Measurements from ENCODE around the gene PPCS. TPM values are rescaled to one million over a fixed set of nuclear protein-coding genes. Genes with fewer than 3 reads are reported as not detected.

PPCS gene
- total RNA-seq, 2 donors from 2014 or later: 25.9 to 27.4 TPM

- DNase-seq (no peak), ATAC-seq (no peak)
- Histone ChIP-seq H3K4me3 (no peak overlapping the region), H3K27me3 (no peaks in the 10 kb centered on the region), H3K9me3 (no peaks in the 10 kb centered on the region), H3K27ac (no peak overlapping the region), H3K36me3 (replicated peaks in 1 of 2; ENCODE audit: insufficient read depth in 1 of 2, low read depth in 2 of 2) (no peaks in the 10 kb centered on the region), H3K4me1 (peaks cover 18% of the 10 kb centered on the region)
- intact Hi-C loops (cut with DNase I): no loop called here
- WGBS, 2 donors: 91 to 98% methylated on average over 3 of the region's 3 CpGs
- TF ChIP-seq CTCF (IDR thresholded peaks at IDR 0.05): no peak
- no peak for TF ChIP-seq POLR2A (IDR thresholded peaks at IDR 0.05)
Observed at GRCh38 chr1:42423681-42424080, 32.7 kb upstream of the PPCS start.

- Histone ChIP-seq H3K4me1 (peaks cover 18% of the 10 kb centered on the region), H3K4me3 (no peak overlapping the region), H3K9me3 (no peaks in the 10 kb centered on the region), H3K36me3 (replicated peaks in 1 of 2; ENCODE audit: insufficient read depth in 1 of 2, low read depth in 2 of 2) (no peaks in the 10 kb centered on the region), H3K27me3 (no peaks in the 10 kb centered on the region), H3K27ac (no peak overlapping the region)
- WGBS, 2 donors: 89 to 90% methylated on average over 4 of the region's 4 CpGs
- DNase-seq: no peak
- ATAC-seq: no peak
- TF ChIP-seq CTCF (IDR thresholded peaks at IDR 0.05) (no peak), POLR2A (IDR thresholded peaks at IDR 0.05) (no peak)
- intact Hi-C loops (cut with DNase I): no loop called here
Observed at GRCh38 chr1:42424201-42424600, 32.1 kb upstream of the PPCS start.

- H3K36me3 ChIP-seq (replicated peaks in 1 of 2; ENCODE audit: insufficient read depth in 1 of 2, low read depth in 2 of 2): no peaks in the 10 kb centered on the region
- no peak for TF ChIP-seq CTCF (IDR thresholded peaks at IDR 0.05)
- no peak for TF ChIP-seq POLR2A (IDR thresholded peaks at IDR 0.05)
- no peak overlapping the region for H3K4me3 ChIP-seq
- ATAC-seq (no peak), DNase-seq (no peak)
- no peak overlapping the region for H3K27ac ChIP-seq
- WGBS, 2 donors: 86 to 94% methylated on average over 4 of the region's 4 CpGs
- no peaks in the 10 kb centered on the region for H3K4me1 ChIP-seq
- H3K27me3 ChIP-seq: no peaks in the 10 kb centered on the region
- intact Hi-C loops (cut with DNase I): no loop called here
- H3K9me3 ChIP-seq: no peaks in the 10 kb centered on the region
Observed at GRCh38 chr1:42427240-42427639, 29.1 kb upstream of the PPCS start.

- H3K27ac ChIP-seq: no peak overlapping the region
- H3K27me3 ChIP-seq: no peaks in the 10 kb centered on the region
- no peaks in the 10 kb centered on the region for H3K4me1 ChIP-seq
- TF ChIP-seq CTCF (IDR thresholded peaks at IDR 0.05) (no peak), POLR2A (IDR thresholded peaks at IDR 0.05) (no peak)
- no peak overlapping the region for H3K4me3 ChIP-seq
- no peaks in the 10 kb centered on the region for H3K9me3 ChIP-seq
- 76 to 95% methylated on average over 1 of the region's 1 CpG for WGBS, 2 donors
- no peaks in the 10 kb centered on the region for H3K36me3 ChIP-seq (replicated peaks in 1 of 2; ENCODE audit: insufficient read depth in 1 of 2, low read depth in 2 of 2)
- DNase-seq (no peak), ATAC-seq (no peak)
- intact Hi-C loops (cut with DNase I): no loop called here
Observed at GRCh38 chr1:42429603-42430002, 26.7 kb upstream of the PPCS start.

- WGBS, 2 donors: 75 to 81% methylated on average over 3 of the region's 3 CpGs
- no peak for ATAC-seq
- no peak overlapping the region for H3K4me3 ChIP-seq
- intact Hi-C loops (cut with DNase I): no loop called here
- no peak for DNase-seq
- no peaks in the 10 kb centered on the region for H3K9me3 ChIP-seq
- TF ChIP-seq POLR2A (IDR thresholded peaks at IDR 0.05): no peak
- TF ChIP-seq CTCF (IDR thresholded peaks at IDR 0.05): no peak
- H3K36me3 ChIP-seq (replicated peaks in 1 of 2; ENCODE audit: insufficient read depth in 1 of 2, low read depth in 2 of 2): no peaks in the 10 kb centered on the region
- no peak overlapping the region for H3K27ac ChIP-seq
- H3K4me1 ChIP-seq: no peaks in the 10 kb centered on the region
- H3K27me3 ChIP-seq: no peaks in the 10 kb centered on the region
Observed at GRCh38 chr1:42430286-42431135, 25.8 kb upstream of the PPCS start.
